ENCODE results near the gene CDR2L.

DNA sequence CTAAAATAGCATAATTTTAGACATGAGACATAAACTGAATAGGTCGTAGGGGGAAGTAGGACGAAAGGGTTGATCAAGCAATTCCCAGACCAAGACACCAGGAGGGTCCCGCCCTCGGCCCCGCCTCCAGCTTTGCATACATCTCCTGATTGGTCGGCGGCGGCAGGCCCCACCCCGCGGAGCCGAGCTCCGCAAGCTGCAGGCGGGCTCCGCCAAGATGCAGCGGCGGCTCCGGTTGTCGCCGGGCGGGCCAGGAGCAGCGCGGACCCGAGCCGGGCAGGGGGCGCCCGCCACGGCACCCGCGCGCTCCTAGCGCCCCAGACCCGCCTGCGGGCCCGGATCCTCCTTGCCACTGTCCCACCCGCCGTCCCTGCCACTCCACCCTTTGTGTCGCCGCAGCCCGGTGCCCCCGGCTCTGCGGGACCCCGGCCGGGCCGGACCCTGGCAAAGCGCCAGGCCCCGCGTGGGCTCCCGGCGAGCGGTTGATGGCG is at the start of gene CDR2L:
- TF ChIP-seq, protein P1, sequence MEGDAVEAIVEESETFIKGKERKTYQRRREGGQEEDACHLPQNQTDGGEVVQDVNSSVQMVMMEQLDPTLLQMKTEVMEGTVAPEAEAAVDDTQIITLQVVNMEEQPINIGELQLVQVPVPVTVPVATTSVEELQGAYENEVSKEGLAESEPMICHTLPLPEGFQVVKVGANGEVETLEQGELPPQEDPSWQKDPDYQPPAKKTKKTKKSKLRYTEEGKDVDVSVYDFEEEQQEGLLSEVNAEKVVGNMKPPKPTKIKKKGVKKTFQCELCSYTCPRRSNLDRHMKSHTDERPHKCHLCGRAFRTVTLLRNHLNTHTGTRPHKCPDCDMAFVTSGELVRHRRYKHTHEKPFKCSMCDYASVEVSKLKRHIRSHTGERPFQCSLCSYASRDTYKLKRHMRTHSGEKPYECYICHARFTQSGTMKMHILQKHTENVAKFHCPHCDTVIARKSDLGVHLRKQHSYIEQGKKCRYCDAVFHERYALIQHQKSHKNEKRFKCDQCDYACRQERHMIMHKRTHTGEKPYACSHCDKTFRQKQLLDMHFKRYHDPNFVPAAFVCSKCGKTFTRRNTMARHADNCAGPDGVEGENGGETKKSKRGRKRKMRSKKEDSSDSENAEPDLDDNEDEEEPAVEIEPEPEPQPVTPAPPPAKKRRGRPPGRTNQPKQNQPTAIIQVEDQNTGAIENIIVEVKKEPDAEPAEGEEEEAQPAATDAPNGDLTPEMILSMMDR (IDR thresholded peaks at IDR 0.05), result no peak
- TF ChIP-seq POLR2AphosphoS5 (IDR thresholded peaks at IDR 0.05), result peak; percentile 90 to 92
- TF ChIP-seq POLR2A (IDR thresholded peaks at IDR 0.05; ENCODE audit: low read depth), result peak; percentile 67
- no peak for TF ChIP-seq EP300 (IDR thresholded peaks at IDR 0.05)
